Measurements from ENCODE around the gene SNTB2.

DNA sequence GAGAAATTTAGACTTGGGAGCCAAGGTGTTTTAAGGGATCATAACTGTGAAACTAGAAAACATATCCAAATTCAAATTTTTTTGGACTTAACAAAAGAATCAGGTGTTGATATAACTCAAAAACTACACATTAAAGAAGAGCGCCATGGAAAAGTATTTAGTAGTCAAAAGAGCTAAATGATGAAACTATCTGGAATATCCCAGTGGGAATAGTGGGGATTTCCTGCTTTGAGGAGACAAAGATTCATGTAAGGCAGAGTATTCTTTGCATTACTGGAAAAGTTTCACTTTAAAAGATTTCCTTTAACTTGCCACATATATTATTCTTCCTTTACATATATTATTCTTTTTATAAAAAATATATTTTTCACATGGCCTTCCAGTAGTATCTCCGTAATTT is 83.9 kb downstream of the SNTB2 start:
- TF ChIP-seq, protein P1, sequence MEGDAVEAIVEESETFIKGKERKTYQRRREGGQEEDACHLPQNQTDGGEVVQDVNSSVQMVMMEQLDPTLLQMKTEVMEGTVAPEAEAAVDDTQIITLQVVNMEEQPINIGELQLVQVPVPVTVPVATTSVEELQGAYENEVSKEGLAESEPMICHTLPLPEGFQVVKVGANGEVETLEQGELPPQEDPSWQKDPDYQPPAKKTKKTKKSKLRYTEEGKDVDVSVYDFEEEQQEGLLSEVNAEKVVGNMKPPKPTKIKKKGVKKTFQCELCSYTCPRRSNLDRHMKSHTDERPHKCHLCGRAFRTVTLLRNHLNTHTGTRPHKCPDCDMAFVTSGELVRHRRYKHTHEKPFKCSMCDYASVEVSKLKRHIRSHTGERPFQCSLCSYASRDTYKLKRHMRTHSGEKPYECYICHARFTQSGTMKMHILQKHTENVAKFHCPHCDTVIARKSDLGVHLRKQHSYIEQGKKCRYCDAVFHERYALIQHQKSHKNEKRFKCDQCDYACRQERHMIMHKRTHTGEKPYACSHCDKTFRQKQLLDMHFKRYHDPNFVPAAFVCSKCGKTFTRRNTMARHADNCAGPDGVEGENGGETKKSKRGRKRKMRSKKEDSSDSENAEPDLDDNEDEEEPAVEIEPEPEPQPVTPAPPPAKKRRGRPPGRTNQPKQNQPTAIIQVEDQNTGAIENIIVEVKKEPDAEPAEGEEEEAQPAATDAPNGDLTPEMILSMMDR (IDR thresholded peaks at IDR 0.05 in 2 of 3, conservative IDR thresholded peaks at IDR 0.05 in 1 of 3; ENCODE audit: insufficient read depth in 2 of 3, low read depth in 1 of 3, low read length in 3 of 3), result no peak
- TF ChIP-seq, protein P2, sequence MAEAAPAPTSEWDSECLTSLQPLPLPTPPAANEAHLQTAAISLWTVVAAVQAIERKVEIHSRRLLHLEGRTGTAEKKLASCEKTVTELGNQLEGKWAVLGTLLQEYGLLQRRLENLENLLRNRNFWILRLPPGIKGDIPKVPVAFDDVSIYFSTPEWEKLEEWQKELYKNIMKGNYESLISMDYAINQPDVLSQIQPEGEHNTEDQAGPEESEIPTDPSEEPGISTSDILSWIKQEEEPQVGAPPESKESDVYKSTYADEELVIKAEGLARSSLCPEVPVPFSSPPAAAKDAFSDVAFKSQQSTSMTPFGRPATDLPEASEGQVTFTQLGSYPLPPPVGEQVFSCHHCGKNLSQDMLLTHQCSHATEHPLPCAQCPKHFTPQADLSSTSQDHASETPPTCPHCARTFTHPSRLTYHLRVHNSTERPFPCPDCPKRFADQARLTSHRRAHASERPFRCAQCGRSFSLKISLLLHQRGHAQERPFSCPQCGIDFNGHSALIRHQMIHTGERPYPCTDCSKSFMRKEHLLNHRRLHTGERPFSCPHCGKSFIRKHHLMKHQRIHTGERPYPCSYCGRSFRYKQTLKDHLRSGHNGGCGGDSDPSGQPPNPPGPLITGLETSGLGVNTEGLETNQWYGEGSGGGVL (CRISPR knock-in tag; IDR thresholded peaks at IDR 0.05), result no peak

Measured in K562 (cell line).